OCI-LY7 (cell line): ENCODE data around the gene DPYSL4. TPM values are rescaled to one million over a fixed set of nuclear protein-coding genes. Genes with fewer than 3 reads are reported as not detected.

Experiments
- BruUV-seq: library from RNA; stranded (reverse); fragments of 400-500 nt; replicated peaks from 2 replicates; lab custom pipeline; 2021; lab: Mats Ljungman, UMichigan
- CTCF ChIA-PET: fragments of 300-600 bp; sonication (Branson Sonifier 250); formaldehyde crosslinking; loops from one replicate; lab custom pipeline; 2022; ENCODE audit warnings: antibody characterized with exemption; ENCODE audit not compliant: unreplicated experiment; lab: Charles Lee
- POLR2A ChIA-PET: fragments of 300-600 bp; sonication (Branson Sonifier 250); formaldehyde crosslinking; loops from one replicate; lab custom pipeline; 2022; ENCODE audit warnings: antibody characterized with exemption; lab: Charles Lee
- DNase-seq: peaks from one replicate; pipeline ENCODE4 v3.0.0-alpha.2; 2015; ENCODE audit warnings: low spot score
- H2AFZ ChIP-seq: fragments of 200-600 bp; sonication (generic), shearing (Covaris generic); 2 replicates; pipeline ENCODE4 v1.6.1; 2014; ENCODE audit warnings: mild to moderate bottlenecking, antibody characterized with exemption, low read length, moderate library complexity
- H3K27ac ChIP-seq: fragments of 200-600 bp; sonication (generic); 2 replicates; pipeline ENCODE4 v1.5.1; 2014; ENCODE audit warnings: mixed run types, low read depth, mild to moderate bottlenecking, moderate library complexity, low read length, inconsistent platforms; ENCODE audit not compliant: poor library complexity, severe bottlenecking
- H3K36me3 ChIP-seq: fragments of 200-600 bp; sonication (generic); 2 replicates; pipeline ENCODE4 v1.6.1; 2014; ENCODE audit warnings: mild to moderate bottlenecking, antibody characterized with exemption, low read length, moderate library complexity, mixed read lengths; ENCODE audit not compliant: insufficient read depth
- H3K4me1 ChIP-seq: fragments of 200-600 bp; sonication (generic); 2 replicates; pipeline ENCODE4 v1.5.1; 2014; ENCODE audit warnings: mild to moderate bottlenecking, low read length; ENCODE audit not compliant: insufficient read depth, poor library complexity, severe bottlenecking
- H3K4me2 ChIP-seq: fragments of 200-600 bp; sonication (generic); 2 replicates; pipeline ENCODE4 v1.6.1; 2014; ENCODE audit warnings: mild to moderate bottlenecking, low read length
- H3K4me3 ChIP-seq: fragments of 200-600 bp; sonication (generic); 2 replicates; pipeline ENCODE4 v1.5.1; 2014; ENCODE audit warnings: mild to moderate bottlenecking, low read depth, low read length; ENCODE audit not compliant: poor library complexity, severe bottlenecking
- H3K79me2 ChIP-seq: fragments of 200-600 bp; sonication (generic); 2 replicates; pipeline ENCODE4 v1.6.1; 2016; ENCODE audit warnings: low read depth, mild to moderate bottlenecking, low read length, moderate library complexity, mixed read lengths; ENCODE audit not compliant: insufficient read depth
- H3K9me2 ChIP-seq: fragments of 200-600 bp; sonication (generic); 2 replicates; pipeline ENCODE4 v1.6.1; 2016; ENCODE audit warnings: mild to moderate bottlenecking, low read length, mixed read lengths; ENCODE audit not compliant: insufficient read depth
- H3K9me3 ChIP-seq: fragments of 200-600 bp; sonication (generic); 2 replicates; pipeline ENCODE4 v1.6.1; 2014; ENCODE audit warnings: mild to moderate bottlenecking, mixed run types, low read length, mixed read lengths
- H4K20me1 ChIP-seq: fragments of 200-600 bp; sonication (generic); 2 replicates; pipeline ENCODE4 v1.6.1; 2014; ENCODE audit warnings: mild to moderate bottlenecking, antibody characterized with exemption, low read length, moderate library complexity, mixed read lengths; ENCODE audit not compliant: insufficient read depth
- EZH2phosphoT487 ChIP-seq: fragments of 200-600 bp; sonication (generic); IDR thresholded peaks from 2 replicates; pipeline ENCODE4 v1.6.1; 2018; ENCODE audit warnings: low read depth, borderline replicate concordance, mild to moderate bottlenecking, mixed run types, antibody characterized with exemption, low read length, moderate library complexity, mixed read lengths
- intact Hi-C: fragments of 100-400 bp; cut with micrococcal nuclease; formaldehyde crosslinking; loops from one replicate; pipeline ENCODE4 v1.10.0; 2022; ENCODE audit not compliant: unreplicated experiment
- total RNA-seq, 2 experiments: library from RNA; depleted of rRNA in 1 of 2; stranded (reverse); fragments of >200 nt in 1 of 2; shearing (Covaris generic) in 1 of 2; gene quantifications; 2 replicates each; pipeline ENCODE4 v1.2.3, GENCODE V29; 2014 to 2022
- TF ChIP-seq, protein P1 (sequence below): fragments of 200-600 bp; sonication (generic); conservative IDR thresholded peaks from 2 replicates; pipeline ENCODE4 v1.5.1; 2014; ENCODE audit warnings: mild to moderate bottlenecking, antibody characterized with exemption, low read length, moderate library complexity, mixed read lengths

The DPYSL4 gene
- total RNA-seq, 2 experiments from 2014 or later, result not detected

- Histone ChIP-seq H2AFZ (no peak overlapping the region), H3K9me2 (no peaks in the 10 kb centered on the region), H3K4me1 (no peaks in the 10 kb centered on the region), H3K9me3 (no peaks in the 10 kb centered on the region), H3K79me2 (no peaks in the 10 kb centered on the region), H3K4me3 (no peak overlapping the region), H3K4me2 (no peak overlapping the region), H3K27ac (no peak overlapping the region), H3K36me3 (no peaks in the 10 kb centered on the region), H4K20me1 (no peaks in the 10 kb centered on the region)
- CTCF ChIA-PET, result no interaction called here
- intact Hi-C loops, result no loop called here
- POLR2A ChIA-PET, result no interaction called here
- TF ChIP-seq, protein P1, sequence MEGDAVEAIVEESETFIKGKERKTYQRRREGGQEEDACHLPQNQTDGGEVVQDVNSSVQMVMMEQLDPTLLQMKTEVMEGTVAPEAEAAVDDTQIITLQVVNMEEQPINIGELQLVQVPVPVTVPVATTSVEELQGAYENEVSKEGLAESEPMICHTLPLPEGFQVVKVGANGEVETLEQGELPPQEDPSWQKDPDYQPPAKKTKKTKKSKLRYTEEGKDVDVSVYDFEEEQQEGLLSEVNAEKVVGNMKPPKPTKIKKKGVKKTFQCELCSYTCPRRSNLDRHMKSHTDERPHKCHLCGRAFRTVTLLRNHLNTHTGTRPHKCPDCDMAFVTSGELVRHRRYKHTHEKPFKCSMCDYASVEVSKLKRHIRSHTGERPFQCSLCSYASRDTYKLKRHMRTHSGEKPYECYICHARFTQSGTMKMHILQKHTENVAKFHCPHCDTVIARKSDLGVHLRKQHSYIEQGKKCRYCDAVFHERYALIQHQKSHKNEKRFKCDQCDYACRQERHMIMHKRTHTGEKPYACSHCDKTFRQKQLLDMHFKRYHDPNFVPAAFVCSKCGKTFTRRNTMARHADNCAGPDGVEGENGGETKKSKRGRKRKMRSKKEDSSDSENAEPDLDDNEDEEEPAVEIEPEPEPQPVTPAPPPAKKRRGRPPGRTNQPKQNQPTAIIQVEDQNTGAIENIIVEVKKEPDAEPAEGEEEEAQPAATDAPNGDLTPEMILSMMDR, result no peak
- TF ChIP-seq EZH2phosphoT487, result no peak
- no TSS peak for BruUV-seq
- no peak for DNase-seq
These were observed 61.2 kb downstream of the DPYSL4 start for GRCh38 chr10:132247943-132248342.

- Histone ChIP-seq H3K4me3 (peak overlapping the region; percentile 28), H3K79me2 (no peaks in the 10 kb centered on the region), H3K4me2 (peak overlapping the region; percentile 45), H3K36me3 (no peaks in the 10 kb centered on the region), H2AFZ (peak overlapping the region; percentile 24; the same call in 1 of the 2 replicates), H3K9me3 (no peaks in the 10 kb centered on the region), H3K27ac (no peak overlapping the region), H4K20me1 (no peaks in the 10 kb centered on the region), H3K9me2 (no peaks in the 10 kb centered on the region), H3K4me1 (no peaks in the 10 kb centered on the region)
- intact Hi-C loops, result no loop called here
- no TSS peak for BruUV-seq
- no peak for TF ChIP-seq EZH2phosphoT487
- TF ChIP-seq, protein P1, result no peak
- POLR2A ChIA-PET, result no interaction called here
- DNase-seq, result peak; percentile 75
- CTCF ChIA-PET, result interaction anchor here (0.6 kb wide), 1 partner anchor 426 kb away, joined by 3 read pairs; no protein-coding TSS in a partner anchor
These were observed 61.9 kb downstream of the DPYSL4 start for GRCh38 chr10:132248455-132249225.

DNA sequence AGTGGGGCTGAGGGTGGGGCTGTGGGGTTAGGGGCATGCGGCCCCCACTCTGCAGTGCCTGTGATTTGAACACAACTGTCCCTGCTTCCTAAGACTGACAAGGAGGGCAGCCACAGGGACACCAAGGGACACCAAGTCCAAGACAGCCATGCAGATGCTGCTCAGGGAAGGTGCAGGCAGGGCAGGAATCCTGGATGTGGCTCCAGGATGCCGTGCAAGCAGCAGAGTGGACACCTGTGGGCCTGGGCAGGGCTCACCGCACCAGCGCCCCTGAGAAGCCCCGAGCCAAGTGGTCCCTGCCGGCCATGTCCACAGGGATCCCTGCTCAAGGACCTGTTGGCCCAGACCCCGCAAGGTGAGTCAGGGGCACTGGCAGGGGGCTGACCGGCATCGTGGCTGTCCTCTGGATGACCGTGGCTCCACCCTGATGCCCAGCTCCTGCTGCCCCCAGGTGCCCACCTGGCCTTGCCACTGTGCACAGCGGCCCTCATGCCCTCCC lies 62.5 kb downstream of the DPYSL4 start:
- TF ChIP-seq EZH2phosphoT487, result no peak
- TF ChIP-seq, protein P1, result no peak
- ChIA-PET CTCF (interaction anchor here (0.6 kb wide), 1 partner anchor 427 kb away, joined by 3 read pairs; no protein-coding TSS in a partner anchor), POLR2A (no interaction called here)
- no peaks in the 10 kb centered on the region for H4K20me1 ChIP-seq
- intact Hi-C loops, result no loop called here
- no peaks in the 10 kb centered on the region for H3K36me3 ChIP-seq
- no peaks in the 10 kb centered on the region for H3K9me3 ChIP-seq
- H3K27ac ChIP-seq, result no peak overlapping the region
- no peaks in the 10 kb centered on the region for H3K79me2 ChIP-seq
- no peaks in the 10 kb centered on the region for H3K9me2 ChIP-seq
- no TSS peak for BruUV-seq
- DNase-seq, result no peak
- no peak overlapping the region for H3K4me3 ChIP-seq
- H3K4me2 ChIP-seq, result no peak overlapping the region; the same call in 1 of the 2 replicates
- no peaks in the 10 kb centered on the region for H3K4me1 ChIP-seq
- H2AFZ ChIP-seq, result no peak overlapping the region
